Stimulated activated naive CD8-positive, alpha-beta T cell treated with anti-CD3 and anti-CD28 coated beads, Interleukin-15, Interleukin-2, amounts not matched to agents 100 U/mL and 50 U/mL, for 24 hours (primary cell): ENCODE measurements around the gene PRKG2.

Source experiments
- ATAC-seq: fragments of 150-1000 bp; cut with Tn5 transposase; one replicate; pipeline ENCODE4 v1.10.0; 2021
- DNase-seq: peaks from one replicate; pipeline ENCODE4 v3.0.0; 2021

The PRKG2 gene

DNA sequence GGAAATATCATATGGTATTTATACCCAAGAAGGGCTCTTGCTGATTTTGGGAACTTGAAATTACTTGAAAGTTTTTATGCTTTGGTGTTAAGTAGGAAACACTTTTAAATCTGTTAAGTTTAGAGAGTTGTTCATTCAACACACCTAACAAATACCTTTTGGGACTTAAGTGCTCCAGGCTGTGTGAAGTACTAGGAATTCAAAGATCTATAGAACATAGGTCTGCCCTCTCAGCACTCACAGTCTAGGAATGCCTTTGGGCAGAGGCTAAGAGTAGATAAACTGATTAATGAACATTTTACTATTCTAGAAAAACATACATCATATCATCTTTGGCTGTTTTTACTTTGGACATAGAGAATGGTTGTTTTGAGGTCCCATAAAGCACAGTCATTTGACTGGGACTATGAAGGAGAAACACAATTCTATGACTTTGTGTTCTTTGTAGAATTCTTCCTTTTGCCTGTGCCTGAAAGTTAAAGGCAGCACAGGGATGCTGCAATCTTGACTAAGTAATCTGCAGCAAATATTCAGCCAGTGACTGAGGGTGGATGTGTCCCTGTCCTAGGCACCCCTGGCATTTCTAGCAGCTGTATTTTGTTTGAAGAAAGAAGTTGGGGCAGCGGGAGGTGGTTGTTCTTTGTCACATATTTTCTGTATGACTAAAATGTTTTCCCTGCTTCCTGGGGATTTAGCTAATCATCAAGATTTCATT is 176.2 kb downstream of the PRKG2 start:
- DNase-seq (no peak), ATAC-seq (no peak)
